HCT116 (cell line): ENCODE results near the gene TTLL11.

ENCODE experiments used
- POLR2A ChIP-seq: IDR thresholded peaks from 2 replicates; pipeline ENCODE4 v1.7.0; 2011; ENCODE audit warnings: borderline replicate concordance; ENCODE audit not compliant: insufficient read depth, insufficient read length; ENCODE audit errors: extremely low read depth
- RAD21 ChIP-seq: IDR thresholded peaks from 2 replicates; pipeline ENCODE4 v1.6.1; 2012; ENCODE audit warnings: low read depth, mild to moderate bottlenecking
- YY1 ChIP-seq: IDR thresholded peaks from 2 replicates; pipeline ENCODE4 v1.6.1; 2011; ENCODE audit warnings: low read length, low read depth, moderate library complexity, mild to moderate bottlenecking; ENCODE audit not compliant: insufficient replicate concordance; ENCODE audit errors: extremely low read depth
- TF ChIP-seq, protein P1 (sequence below), 3 experiments: fragments of 200-600 bp in 1 of 3; sonication (generic) in 1 of 3; IDR thresholded peaks in 2 of 3; conservative IDR thresholded peaks in 1 of 3; 2 replicates each; pipeline ENCODE4 v1.5.1; 2012 to 2017; ENCODE audit warnings: low read depth in 2 of 3, low read length in 2 of 3, antibody characterized with exemption in 1 of 3, borderline replicate concordance in 1 of 3, control low read depth in 1 of 3, mild to moderate bottlenecking in 1 of 3, mixed read lengths in 1 of 3, mixed run types in 1 of 3, moderate library complexity in 1 of 3; ENCODE audit not compliant: insufficient read depth in 1 of 3

DNA sequence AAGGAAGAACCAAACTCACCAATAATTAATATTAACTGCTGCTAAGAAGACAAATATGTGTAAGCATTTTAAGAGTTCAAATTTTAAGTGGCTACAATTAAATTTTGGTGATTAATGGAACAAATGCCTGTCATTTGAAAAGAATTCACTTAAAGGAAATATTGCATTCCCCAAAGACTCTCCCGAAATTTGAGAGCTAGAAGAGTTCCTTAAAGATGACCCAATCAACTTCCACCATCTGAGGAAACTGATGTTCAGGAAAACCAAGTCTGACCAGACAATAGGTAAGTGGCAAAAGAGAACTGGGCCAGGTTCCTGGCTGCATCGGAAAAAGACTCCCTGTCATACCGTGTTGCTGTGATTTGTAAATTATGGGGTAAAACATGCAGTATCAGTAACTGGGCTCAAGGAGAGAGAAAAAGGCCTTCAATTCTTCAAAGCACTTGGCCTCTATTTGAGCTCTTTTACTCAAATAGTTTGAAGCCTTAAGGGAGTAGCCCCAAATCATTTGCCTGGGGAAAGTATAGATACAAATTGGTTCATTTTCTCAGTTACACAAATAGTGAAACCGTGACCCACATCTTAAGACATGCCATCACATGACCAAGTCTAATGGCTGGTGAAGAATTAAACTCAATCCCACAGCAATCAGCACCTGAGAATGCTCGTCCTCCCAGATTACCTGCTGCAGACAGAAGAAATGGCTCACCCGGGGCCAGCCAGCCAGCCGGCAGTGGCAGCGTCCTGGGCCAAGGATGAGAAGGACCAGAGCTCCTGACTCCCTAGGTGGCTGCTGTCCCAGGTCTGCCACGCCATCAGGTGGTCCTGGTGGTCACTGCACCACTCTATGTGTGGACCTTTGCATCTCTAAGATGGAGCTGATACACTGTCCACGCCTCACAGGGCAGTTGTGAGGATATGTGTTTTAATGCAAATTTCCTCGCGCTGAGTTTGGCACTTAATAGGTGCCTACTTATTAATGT, 162.9 kb downstream of the TTLL11 start:
- TF ChIP-seq, protein P1, sequence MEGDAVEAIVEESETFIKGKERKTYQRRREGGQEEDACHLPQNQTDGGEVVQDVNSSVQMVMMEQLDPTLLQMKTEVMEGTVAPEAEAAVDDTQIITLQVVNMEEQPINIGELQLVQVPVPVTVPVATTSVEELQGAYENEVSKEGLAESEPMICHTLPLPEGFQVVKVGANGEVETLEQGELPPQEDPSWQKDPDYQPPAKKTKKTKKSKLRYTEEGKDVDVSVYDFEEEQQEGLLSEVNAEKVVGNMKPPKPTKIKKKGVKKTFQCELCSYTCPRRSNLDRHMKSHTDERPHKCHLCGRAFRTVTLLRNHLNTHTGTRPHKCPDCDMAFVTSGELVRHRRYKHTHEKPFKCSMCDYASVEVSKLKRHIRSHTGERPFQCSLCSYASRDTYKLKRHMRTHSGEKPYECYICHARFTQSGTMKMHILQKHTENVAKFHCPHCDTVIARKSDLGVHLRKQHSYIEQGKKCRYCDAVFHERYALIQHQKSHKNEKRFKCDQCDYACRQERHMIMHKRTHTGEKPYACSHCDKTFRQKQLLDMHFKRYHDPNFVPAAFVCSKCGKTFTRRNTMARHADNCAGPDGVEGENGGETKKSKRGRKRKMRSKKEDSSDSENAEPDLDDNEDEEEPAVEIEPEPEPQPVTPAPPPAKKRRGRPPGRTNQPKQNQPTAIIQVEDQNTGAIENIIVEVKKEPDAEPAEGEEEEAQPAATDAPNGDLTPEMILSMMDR (IDR thresholded peaks at IDR 0.05 in 2 of 3, conservative IDR thresholded peaks at IDR 0.05 in 1 of 3; ENCODE audit: borderline replicate concordance in 1 of 3, insufficient read depth in 1 of 3, low read depth in 2 of 3, low read length in 2 of 3): peak; percentile 36 to 40 (median 38); a peak in 4 of 6 replicates
- TF ChIP-seq YY1 (no peak), POLR2A (no peak), RAD21 (peak; percentile 63)
